ENCODE data around the gene GSTA1.
"Not testable (repeated sequence)": the region's sequence is repeated elsewhere in the genome, so short reads cannot be mapped to it uniquely, and the experiment has no call there.

GSTA1 gene

DNA sequence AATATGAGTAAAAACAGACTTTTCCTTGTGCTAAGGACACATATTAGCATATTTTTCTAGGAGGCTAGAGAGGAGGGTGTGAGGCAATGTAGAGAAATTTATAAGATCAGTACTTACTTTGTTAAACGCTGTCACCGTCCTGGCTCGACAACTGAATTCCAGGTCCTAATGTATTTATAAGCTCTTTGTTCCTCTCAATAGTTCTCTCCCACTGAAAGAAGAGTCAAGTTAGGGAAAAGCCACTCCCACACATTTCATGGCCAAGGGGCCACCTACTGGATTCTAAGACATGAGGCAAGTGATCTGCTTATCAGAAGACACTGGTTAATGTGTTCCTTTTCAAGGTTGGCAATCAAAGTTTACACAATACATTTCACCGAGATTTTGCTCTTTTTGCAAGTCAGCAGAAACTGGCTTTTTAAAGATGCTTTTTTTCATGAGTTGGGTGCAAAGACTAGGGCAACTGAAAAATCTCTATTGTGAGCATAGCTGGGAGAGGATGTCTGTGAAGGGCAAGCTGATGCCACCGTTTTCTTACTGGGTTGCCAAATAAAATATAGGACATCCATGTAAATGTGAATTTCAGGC lies at the start of gene GSTA1:
Gene GSTA1 (minus strand): TSS at position 149 of the 588 bp plus-strand sequence. CDS start 4,549 bp downstream, outside the sequence.
- DNase-seq (ENCODE audit: low read depth in 2 of 2), result not testable (repeated sequence)

DNA sequence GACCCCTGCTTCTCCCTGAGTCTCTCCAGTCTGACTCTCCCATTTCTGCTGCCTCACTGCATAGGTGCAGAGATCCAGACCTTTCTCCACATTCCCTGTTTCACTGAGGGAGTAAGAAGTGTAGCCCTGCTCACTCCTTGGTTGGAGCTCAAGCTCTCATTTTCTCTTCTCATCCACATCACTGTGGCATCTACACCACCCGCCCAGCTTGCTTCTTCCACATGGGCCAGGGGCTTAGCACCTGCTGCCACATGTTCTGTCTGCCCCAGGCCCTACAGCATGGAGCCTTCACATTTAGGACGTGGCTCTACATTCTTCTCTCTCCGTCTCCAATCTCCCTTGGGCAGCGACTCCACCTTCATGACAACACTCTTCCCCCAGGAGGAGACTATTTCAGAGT lies 45.5 kb upstream of the GSTA1 start:
- no peak for DNase-seq (ENCODE audit: low read depth in 2 of 2)

DNA sequence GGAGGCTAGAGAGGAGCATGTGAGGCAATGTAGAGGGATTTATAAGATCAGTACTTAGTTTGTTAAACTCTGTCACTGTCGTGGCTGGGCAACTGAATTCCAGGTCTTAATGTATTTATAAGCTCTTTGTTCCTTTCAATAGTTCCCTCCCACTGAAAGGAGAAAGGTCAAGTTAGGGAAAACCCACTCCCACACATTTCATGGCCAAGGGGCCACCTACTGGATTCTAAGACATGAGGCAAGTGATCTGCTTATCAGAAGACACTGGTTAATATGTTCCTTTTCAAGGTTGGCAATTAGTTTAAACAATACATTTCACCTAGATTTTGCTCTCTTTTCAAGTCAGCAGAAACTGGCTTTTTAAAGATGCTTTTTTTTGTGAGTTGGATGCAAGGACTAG lies 42.4 kb upstream of the GSTA1 start:
- DNase-seq (ENCODE audit: low read depth in 2 of 2), result no peak

DNA sequence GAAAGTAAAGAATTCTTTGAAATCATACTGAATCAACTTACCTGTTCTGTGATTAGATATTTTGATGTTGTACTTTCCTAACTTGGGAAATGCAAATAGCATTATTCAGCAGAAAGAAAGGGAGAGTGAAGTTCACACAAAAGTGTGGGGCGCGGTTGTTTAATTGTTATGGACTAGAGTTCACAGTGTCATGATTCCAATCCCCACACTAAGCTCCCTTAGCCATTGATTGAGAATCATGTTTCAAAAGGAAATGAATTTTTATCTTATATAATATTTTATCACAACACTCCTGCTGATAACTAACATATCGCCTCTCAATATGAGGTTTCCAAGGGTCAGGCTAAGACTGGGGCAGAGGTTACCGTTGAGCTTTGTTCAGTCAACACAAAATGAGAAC lies 40.0 kb upstream of the GSTA1 start:
- DNase-seq (ENCODE audit: low read depth in 2 of 2), result no peak

DNA sequence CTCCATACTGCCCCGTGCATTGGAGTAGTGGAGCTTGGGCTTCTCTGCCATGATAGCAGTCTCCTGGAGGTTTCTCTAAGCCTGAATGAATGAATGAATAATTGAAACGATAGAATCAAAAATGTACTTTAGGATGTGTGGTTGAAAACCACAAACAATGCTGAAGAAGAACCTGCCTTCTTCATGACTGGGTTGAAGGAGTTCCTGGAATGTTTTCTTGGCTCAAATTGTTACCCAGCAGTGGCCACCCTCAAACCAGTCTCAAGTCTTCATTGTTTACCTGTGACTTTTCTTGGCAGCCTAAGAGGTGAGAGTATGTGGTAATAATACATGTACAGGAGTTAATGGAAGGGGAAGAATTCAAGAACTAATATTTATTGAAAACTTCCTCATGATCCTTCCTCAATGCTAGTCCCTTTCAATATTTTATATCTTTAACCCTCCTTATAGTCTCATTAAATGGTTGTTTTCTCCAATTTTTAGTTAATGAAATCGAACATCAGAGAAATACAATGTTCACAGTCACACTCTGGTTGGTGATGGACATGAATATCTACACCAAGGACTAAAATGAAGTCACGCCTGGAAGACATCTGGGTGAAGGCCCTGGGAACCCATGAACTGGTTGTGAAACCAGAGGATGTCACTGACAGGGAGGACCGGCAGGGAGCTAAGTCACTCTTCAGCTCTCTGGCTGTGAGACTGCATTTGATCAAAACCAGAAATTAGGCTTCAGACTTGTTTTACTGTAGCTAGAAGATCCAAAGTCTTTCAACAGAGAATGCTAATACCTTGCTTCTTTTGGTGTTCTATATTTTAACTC lies 37.4 kb upstream of the GSTA1 start, which contains the start of gene GSTA5:
Gene GSTA5 (minus strand): TSS at position 51 of the 823 bp plus-strand sequence.
- no peak for DNase-seq (ENCODE audit: low read depth in 2 of 2)

DNA sequence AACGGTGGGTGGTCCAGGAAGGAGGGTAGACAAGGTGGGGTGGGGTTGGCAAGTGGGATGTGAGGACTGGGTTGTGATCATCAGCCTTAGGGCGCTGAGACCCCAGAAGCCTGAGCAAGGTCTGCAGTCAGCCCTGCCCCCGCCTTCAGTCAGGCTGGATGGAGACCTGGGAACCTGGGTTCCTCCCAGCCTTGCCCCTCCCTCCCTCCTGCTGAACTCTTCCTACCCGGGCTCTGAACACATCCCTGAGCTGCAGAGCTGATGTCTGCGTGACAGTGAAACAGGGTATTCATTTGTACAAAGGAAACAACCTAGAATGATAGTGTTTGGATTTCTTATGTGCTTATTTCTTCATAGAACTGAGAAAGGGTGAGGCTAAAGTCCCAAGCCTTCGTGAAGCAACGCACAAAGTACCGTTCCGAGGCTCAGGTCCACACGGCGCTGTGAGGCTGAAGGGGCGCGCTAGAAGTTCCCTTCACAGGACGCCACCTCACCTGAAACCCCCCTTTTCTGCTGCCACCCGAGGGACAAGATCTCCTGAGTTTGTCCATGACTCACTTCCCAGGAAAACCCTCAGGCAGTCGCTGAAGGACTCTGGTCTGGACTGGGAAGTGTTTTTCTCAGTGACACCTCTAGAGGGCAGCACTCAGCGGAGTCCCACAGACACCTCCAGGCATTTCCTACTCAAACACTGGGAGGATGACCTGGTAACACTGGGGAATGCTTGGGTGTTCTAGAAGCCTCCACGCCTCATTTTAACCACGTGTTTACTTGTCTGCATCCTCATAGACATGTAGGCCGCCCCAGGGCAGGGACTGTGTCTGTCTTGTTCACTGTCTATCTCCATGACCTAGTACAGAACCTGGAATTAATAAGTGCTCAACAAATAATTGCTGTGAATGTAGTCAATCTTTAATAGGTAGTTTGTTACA lies 35.8 kb upstream of the GSTA1 start:
- peak; percentile 7 to 13 for DNase-seq (ENCODE audit: low read depth in 2 of 2)

DNA sequence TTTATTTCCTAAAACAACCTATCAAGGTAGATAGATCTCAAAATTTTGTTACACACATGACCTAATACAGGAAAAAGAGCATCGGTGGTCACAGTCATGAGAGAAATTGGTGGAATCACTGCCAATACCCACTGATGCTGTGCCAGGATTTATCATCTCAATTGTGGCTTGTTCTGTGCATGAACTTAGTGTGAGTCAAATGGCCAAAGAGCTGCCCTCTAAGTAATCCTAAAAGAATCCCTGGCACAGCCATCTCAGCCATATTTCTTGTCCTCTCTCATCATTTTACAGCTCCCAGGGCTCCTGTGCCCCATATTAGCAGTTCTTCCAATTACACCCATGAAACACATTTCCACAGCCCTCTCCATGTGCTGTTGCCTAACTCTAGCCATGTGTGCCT lies 30.9 kb upstream of the GSTA1 start:
- DNase-seq (ENCODE audit: low read depth in 2 of 2), result no peak

DNA sequence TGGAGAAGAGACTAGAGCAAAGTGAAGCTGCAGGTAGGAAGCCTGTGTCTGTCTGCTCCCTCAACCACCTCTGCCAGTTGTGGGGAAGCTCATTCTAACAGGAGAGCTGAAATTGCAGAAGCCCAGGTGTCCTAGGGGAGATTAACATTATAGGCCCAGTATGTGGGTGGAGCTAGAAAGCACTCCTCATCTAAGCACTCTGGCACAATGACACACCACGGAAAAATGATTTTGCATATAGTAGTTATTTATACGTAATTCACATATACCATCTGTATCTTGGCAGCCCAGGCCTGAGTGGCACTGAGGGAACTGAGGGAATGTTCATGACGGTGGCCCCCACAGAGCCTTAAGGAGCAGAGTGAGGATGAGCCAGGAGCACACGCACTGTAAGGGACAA lies 27.3 kb upstream of the GSTA1 start:
- DNase-seq (ENCODE audit: low read depth in 2 of 2), result not testable (repeated sequence)

DNA sequence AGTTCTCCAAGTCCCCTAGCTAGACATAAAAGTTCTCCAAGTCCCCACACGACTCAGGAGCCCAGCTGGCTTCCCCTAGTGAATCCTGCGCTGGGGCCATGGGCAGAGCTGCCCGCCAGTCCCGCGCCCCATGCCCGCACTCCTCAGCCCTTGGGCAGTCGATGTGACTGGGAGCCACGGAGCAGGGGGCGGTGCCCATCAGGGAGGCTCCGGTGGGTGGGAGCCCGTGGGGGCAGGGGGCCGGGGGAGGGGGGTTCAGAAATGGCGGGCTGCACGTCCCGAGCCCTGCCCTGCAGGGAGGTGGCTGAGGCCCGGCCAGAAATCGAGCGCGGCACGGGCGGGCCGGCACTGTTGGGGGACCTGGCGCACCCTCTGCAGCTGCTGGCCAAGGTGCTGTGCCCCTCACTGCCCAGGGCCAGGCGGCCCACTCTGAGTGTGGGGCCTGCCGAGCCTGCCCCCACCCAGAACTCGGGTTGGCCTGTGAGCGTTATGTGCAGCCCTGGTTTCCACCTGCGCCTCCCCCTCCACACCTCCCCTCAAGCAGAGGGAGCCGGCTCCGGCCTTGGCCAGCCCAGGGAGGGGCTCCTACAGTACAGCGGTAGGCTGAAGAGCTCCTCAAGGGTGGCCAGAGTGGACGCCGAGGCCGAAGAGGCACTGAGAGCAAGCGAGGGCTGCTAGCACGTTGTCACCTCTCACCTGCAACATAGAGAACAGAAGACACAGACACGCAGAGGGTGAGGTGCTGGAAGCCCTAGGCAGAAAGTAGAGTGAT lies 25.6 kb upstream of the GSTA1 start:
- no peak for DNase-seq (ENCODE audit: low read depth in 2 of 2)

DNA sequence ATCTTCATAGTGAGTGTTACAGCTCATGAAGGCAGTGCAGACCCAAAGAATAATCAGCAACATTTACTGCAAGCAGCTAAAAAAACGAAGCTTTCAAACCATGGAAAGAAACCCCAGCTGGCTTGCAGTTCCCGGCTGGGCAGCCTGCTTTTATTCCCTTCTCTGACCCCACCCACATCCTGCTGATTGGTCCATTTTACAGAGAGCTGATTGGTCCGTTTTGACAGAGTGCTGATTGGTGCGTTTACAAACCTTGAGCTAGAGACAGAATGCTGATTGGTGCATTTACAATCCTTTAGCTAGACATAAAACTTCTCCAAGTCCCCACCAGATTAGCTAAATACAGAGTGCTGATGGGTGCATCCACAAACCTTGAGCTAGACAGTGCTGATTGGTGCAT lies 25.0 kb upstream of the GSTA1 start:
- not testable (repeated sequence) for DNase-seq (ENCODE audit: low read depth in 2 of 2)

DNA sequence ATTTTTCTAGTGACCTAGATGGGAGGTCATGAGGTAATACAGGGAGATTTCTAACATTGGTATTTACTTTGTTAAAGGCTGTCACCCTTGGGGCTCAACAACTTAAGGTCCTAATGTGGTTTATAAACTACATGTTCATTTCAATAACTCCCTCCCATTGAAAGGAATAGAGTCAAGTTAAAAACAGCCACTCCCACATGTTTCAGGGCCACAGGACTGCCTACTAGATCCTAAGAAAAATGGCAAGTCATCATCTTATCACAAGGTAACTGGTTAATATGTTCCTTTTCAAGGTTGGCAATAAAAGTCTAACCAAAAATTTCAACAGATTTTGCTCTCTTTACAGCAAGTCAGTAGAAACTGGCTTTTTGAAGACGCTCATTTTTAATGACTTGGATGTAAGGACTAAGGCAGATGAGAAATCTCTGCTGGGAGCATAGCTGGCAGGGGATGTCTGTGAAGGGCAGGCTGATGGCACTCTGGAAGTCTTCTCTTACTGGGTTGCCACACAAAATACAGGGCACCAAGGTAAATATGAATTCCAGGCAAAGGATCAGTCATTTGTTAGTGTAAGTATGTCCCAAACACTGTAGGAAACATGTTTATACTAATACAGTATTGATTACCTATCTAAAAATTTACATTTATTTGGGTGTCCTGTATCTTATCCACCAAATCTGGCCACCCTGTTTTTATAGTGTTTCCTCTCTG lies 23.6 kb upstream of the GSTA1 start:
- not testable (repeated sequence) for DNase-seq (ENCODE audit: low read depth in 2 of 2)

DNA sequence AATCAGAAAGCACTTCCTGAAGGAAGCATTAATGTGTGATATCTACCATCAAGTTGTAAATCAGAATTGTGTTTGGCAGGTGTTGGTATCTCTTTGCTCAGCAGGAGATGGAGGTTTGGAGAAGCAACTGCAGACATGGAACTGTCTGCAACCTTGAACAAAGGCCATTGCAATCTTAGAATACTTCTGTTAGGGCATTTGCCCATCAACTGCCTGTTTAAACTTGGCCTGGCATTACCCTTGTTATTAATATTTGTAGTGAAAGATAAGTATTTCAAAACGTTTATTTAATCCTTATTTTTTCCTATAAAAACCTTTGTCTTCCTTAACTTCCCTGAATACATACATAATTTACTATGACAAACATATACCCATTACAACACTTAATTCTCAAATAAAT lies 22.9 kb upstream of the GSTA1 start:
- no peak for DNase-seq (ENCODE audit: low read depth in 2 of 2)

DNA sequence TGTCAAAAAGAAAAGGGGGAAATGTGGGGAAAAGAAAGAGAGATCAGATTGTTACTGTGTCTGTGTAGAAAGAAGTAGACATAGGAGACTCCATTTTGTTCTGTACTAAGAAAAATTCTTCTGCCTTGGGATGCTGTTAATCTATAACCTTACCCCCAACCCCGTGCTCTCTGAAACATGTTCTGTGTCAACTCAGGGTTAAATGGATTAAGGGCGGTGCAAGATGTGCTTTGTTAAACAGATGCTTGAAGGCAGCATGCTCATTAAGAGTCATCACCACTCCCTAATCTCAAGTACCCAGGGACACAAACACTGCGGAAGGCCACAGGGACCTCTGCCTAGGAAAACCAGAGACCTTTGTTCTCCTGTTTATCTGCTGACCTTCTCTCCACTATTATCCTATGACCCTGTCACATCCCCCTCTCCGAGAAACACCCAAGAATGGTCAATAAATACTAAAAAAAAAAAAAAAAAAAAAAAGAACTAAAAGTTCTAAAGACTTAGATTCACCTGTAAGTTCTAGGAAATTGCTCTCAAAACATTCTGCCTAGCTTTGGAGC lies 22.4 kb upstream of the GSTA1 start:
- not testable (repeated sequence) for DNase-seq (ENCODE audit: low read depth in 2 of 2)

DNA sequence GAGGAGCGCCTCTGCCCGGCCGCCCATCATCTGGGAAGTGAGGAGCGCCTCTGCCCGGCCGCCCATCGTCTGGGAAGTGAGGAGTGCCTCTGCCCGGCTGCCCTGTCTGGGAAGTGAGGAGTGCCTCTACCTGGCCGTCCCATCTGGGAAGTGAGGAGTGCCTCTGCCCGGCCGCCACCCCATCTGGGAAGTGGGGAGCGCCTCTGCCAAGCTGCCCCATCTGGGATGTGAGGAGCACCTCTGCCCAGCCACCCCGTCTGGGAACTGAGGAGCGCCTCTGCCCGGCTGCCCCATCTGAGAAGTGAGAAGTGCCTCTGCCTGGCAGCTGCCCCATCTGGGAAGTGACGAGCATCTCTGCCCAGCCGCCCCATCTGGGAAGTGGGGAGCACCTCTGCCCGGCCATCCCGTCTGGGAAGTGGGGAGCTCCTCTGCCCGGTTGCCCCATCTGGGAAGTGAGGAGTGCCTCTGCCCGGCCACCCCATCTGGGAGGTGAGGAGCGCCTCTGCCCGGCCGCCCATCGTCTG lies 21.7 kb upstream of the GSTA1 start:
- not testable (repeated sequence) for DNase-seq (ENCODE audit: low read depth in 2 of 2)

DNA sequence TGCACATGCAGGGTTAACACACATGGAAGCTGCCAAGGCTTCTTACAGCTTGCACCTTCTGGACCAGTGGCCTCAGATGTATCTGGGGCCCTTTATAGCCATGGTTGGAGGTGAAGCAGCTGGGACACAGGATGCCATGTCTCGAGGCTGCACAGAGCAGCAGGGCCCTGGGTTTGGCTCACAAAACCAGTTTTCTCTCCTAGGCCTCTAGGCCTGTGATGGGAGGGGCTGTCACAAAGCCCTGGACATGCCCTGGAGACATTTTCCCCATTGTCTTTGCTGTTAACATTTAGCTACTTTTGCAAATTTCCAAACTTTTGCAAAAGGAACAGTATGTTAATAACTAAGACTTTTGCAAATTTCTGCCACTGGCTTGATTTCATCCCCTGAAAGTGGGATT lies 18.2 kb upstream of the GSTA1 start:
- DNase-seq (ENCODE audit: low read depth in 2 of 2), result no peak

DNA sequence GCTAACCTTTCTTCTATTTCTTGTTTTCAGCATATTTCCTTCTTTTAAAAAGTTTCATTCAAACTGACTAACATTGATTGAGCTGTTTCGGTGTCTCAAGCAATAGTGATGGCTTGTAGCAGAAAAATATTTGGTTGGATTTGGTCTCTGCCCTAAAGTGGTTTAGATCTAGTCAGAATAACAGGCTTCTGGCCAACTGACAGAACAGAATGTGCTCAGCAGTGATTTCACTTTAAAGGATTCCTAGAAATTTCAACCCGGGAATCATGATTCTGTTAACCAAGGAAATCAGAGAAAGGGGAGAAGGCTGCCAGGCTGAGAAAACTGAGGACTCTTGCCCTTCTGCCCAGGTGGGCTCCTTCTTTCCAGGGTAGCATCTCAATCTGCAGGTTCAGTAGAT lies 16.6 kb upstream of the GSTA1 start:
- DNase-seq (ENCODE audit: low read depth in 2 of 2), result no peak

DNA sequence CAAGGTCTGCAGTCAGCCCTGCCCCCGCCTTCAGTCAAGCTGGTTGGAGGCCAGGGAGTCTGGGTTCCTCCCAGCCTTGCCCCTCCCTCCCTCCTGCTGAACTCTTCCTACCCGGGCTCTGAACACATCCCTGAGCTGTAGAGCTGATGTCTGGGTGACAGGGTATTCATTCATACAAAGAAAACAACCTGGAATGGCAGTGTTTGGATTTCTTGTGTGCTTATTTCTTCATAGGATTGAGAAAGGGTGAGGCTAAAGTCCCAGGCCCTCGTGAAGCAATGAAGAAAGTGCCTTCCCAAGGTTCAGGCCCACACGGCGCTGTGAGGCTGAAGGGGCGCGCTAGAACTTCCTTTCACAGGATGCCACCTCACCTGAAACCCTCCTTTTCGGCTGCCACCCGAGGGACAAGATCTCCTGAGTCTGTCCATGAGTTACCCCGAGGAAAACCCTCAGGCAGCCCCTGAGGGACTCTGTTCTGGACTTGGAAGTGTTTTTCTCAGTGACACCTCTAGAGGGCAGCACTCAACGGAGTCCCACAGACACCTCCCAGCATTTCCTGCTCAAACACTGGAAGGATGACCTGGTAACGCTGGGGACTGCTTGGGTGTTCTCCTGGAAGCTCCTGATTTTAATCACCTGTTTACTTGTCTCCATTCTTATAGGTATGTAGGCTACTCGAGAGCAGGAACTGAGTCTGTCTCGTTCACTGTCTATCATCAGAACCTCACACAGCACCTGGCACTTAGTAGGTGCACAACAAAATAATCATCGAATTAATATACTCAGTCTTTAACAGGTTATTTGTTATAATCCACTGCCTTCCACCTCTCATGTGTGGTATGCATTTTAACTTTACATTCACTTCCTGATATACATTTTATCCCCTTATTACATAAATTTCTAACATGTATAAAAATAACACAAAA lies 11.8 kb upstream of the GSTA1 start:
- DNase-seq (ENCODE audit: low read depth in 2 of 2), result peak in 1 of 2 donors; percentile 10

DNA sequence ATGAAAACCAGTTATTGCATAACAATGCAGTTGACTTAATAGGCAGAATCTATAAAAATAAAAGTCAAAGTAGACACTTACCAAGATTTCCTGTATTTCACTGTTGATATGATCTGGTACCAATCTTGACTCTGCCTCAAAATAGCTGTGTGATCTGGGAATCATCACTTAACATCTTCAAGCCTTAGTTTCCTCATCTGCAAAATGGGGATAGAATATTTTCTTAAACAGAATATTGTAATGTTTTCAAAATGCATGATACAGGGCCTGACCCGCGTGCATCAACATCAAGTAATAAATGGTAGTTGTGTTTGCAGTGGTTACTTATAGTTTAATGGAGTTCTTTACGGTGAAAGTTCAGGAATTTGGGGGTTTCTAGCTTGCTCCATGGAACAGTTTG lies 10.9 kb upstream of the GSTA1 start:
- DNase-seq (ENCODE audit: low read depth in 2 of 2), result not testable (repeated sequence)

DNA sequence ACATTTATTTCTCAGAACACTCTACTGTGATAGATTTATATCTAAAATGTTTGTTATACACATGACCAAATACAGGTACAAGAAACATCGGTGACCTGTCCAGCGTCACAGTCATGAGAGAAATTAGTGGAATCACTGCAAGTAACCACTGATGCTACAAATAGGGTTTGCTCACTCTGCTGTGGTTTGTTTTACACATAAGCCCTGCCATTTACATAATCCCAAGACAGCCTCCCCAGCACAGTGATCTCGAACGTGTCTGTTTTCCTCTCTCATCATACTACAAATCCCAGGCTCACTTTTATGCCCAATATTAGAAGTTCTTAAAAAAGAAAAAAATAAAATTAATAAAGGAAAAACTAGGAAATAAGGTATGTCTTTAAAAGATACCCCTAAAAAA lies 6.2 kb upstream of the GSTA1 start:
- DNase-seq (ENCODE audit: low read depth in 2 of 2), result not testable (repeated sequence)

Data from stimulated activated CD8-positive, alpha-beta memory T cell treated with anti-CD3 and anti-CD28 coated beads, Interleukin-15, amount 100 ng/mL, for 4 hours (primary cell).